Right lobe of liver (tissue), 6 donors: ENCODE data around the gene LDLRAD4. TPM values are rescaled to one million over a fixed set of nuclear protein-coding genes. Genes with fewer than 3 reads are reported as not detected.

Source experiments
- ATAC-seq, 4 donors: fragments of 200-7000 bp; cut with Tn5 transposase; one replicate each; pipeline ENCODE4 v1.9.1; 2020; ENCODE audit warnings: mild to moderate bottlenecking in 4 of 4, moderate library complexity in 4 of 4
- DNase-seq, 3 donors: peaks; one replicate each; pipeline ENCODE4 v3.0.0-alpha.2; 2020
- H3K27ac ChIP-seq, 3 donors: fragments of 200-600 bp; one replicate each; pipeline ENCODE4 v1.8.0; 2022
- H3K27me3 ChIP-seq, 2 donors: fragments of 200-600 bp; one replicate each; pipeline ENCODE4 v1.8.0; 2022
- H3K36me3 ChIP-seq, 4 donors: fragments of 200-600 bp; sonication (generic) in 1 of 4; one replicate each; pipeline versions ENCODE4 v1.5.1 to v1.8.0; 2017 to 2022; ENCODE audit warnings: control low read depth in 1 of 4
- H3K4me1 ChIP-seq, 4 donors: fragments of 200-600 bp; sonication (generic) in 1 of 4; one replicate each; pipeline versions ENCODE4 v1.5.1 to v1.8.0; 2017 to 2022; ENCODE audit warnings: control low read depth in 1 of 4
- H3K4me3 ChIP-seq, 3 donors: fragments of 200-600 bp; one replicate each; pipeline ENCODE4 v1.8.0; 2022
- H3K9me3 ChIP-seq, 4 donors: fragments of 200-600 bp; sonication (generic) in 1 of 4; one replicate each; pipeline versions ENCODE4 v1.5.1 to v1.8.0; 2017 to 2022; ENCODE audit warnings: control low read depth in 1 of 4
- CTCF ChIP-seq, 4 donors: fragments of 200-600 bp in 3 of 4; fragments of 450-650 bp in 1 of 4; IDR thresholded peaks; one replicate each; pipeline versions ENCODE4 v1.5.1 to v1.8.0; 2016 to 2022; ENCODE audit warnings: antibody characterized with exemption in 4 of 4, mild to moderate bottlenecking in 2 of 4
- POLR2A ChIP-seq: fragments of 450-650 bp; IDR thresholded peaks from one replicate; pipeline ENCODE4 v1.6.1; 2017; ENCODE audit warnings: antibody characterized with exemption, mild to moderate bottlenecking
- WGBS: methylation state at CpG from one replicate; pipeline ENCODE4 v1.1.6; 2018; ENCODE audit warnings: low coverage, low lambda C conversion rate; ENCODE audit not compliant: insufficient coverage; ENCODE audit errors: missing lambda C conversion rate; 5-methylcytosine and 5-hydroxymethylcytosine counted together
- intact Hi-C, 2 donors: fragments of 100-400 bp; cut with DNase I; formaldehyde crosslinking; loops; one replicate each; pipeline versions ENCODE4 v1.11.2 to v1.14.1; 2022
- total RNA-seq, 6 experiments: library from RNA; depleted of rRNA in 2 of 6; stranded (reverse); fragments of >200 nt in 2 of 6; fragmentation: NEBNext Ultra II Directional in 3 of 6; extraction: Animal tissue kit (Norgen Biotek cat#: 25700) in 3 of 6; gene quantifications; one replicate each; pipeline versions ENCODE4 v1.1.0 to v1.2.4, GENCODE V29; 2016 to 2023
- donor health status: DM: no; HTN: yes; CAD: no.
- donor health status: DM: no; HTN: no; CAD: no.
- donor health status: DM: no; HTN: no; CAD: no.
- donor health status: DM: no; HTN: yes; CAD: no.
- donor health status: DM: no; HTN: yes; CAD: no.

The LDLRAD4 gene
- total RNA-seq, 6 experiments from 2014 or later: 10.6 to 66.4 (median 18.7) TPM

- no peak for DNase-seq
- H3K27ac ChIP-seq: no peak overlapping the region
- intact Hi-C loops: no loop called here
Observed at GRCh38 chr18:13520741-13521140, 302.2 kb downstream of the LDLRAD4 start.

GRCh38 chr18:13521418-13521817, 302.9 kb downstream of the LDLRAD4 start:
- TF ChIP-seq CTCF (IDR thresholded peaks at IDR 0.05) (no peak), POLR2A (no peak)
- ATAC-seq (no peak), DNase-seq (no peak)
- no peaks in the 10 kb centered on the region for H3K9me3 ChIP-seq
- 87% methylated on average over 3 of the region's 4 CpGs for WGBS
- no peaks in the 10 kb centered on the region for H3K4me1 ChIP-seq
- no peaks in the 10 kb centered on the region for H3K27me3 ChIP-seq
- H3K4me3 ChIP-seq: no peak overlapping the region
- H3K36me3 ChIP-seq: no peaks in the 10 kb centered on the region
- H3K27ac ChIP-seq: no peak overlapping the region
- intact Hi-C loops: no loop called here

More at GRCh38 chr18:13520741-13521140, 302.2 kb downstream of the LDLRAD4 start:
- Histone ChIP-seq H3K9me3 (no peaks in the 10 kb centered on the region), H3K27me3 (no peaks in the 10 kb centered on the region), H3K4me1 (no peaks in the 10 kb centered on the region), H3K36me3 (no peaks in the 10 kb centered on the region), H3K4me3 (no peak overlapping the region)
- ATAC-seq: no peak
- 74% methylated on average over 5 of the region's 5 CpGs for WGBS
- TF ChIP-seq POLR2A (no peak), CTCF (IDR thresholded peaks at IDR 0.05) (no peak)

- Histone ChIP-seq H3K36me3 (no peaks in the 10 kb centered on the region), H3K4me1 (no peaks in the 10 kb centered on the region), H3K9me3 (no peaks in the 10 kb centered on the region), H3K4me3 (no peak overlapping the region), H3K27ac (no peak overlapping the region), H3K27me3 (no peaks in the 10 kb centered on the region)
- DNase-seq: no peak
- ATAC-seq: no peak
- WGBS: 73% methylated on average over 1 of the region's 2 CpGs
- no peak for TF ChIP-seq CTCF (IDR thresholded peaks at IDR 0.05)
- TF ChIP-seq POLR2A: no peak
- intact Hi-C loops: no loop called here
Observed at GRCh38 chr18:13522256-13522655, 303.7 kb downstream of the LDLRAD4 start.

- TF ChIP-seq POLR2A (no peak), CTCF (IDR thresholded peaks at IDR 0.05) (no peak)
- intact Hi-C loops: no loop called here
- H3K9me3 ChIP-seq: no peaks in the 10 kb centered on the region
- no peaks in the 10 kb centered on the region for H3K4me1 ChIP-seq
- 88% methylated on average over 8 of the region's 15 CpGs for WGBS
- no peak overlapping the region for H3K27ac ChIP-seq
- H3K36me3 ChIP-seq: no peaks in the 10 kb centered on the region
- no peaks in the 10 kb centered on the region for H3K27me3 ChIP-seq
- no peak for ATAC-seq
- no peak overlapping the region for H3K4me3 ChIP-seq
- no peak for DNase-seq
Observed at GRCh38 chr18:13522861-13523660, 304.5 kb downstream of the LDLRAD4 start.
